NCI-H446 treated with DMSO at 0.1 percent for 48 hours (cell line): ENCODE results near the gene CDKAL1.
A peak's percentile ranks its signal among the peaks of the same experiment; 100 is the strongest.
"Not testable (repeated sequence)": the region's sequence is repeated elsewhere in the genome, so short reads cannot be mapped to it uniquely, and the experiment has no call there.

ENCODE experiments used
- DNase-seq: peaks from one replicate; lab custom pipeline; 2025; lab: John Stamatoyannopoulos, UW

Gene CDKAL1

DNA sequence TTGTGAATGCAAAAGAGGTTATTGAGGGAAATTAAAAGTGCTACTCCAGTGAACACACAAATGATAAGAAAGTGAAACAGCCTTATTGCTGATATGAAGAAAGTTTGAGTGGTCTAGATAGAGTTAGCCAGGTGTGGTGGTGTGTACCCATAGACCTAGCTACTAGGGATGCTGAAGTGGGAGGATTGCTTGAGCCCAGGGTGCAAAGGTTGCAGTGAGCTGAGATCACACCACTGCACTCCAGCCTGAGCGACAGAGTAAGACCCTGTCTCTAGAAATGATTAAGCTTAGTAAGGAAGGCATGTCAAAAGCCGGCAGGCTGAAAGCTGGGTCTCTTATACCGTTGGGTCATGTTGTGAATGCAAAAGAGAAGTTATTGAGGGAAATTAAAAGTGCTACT, 389.8 kb downstream of the CDKAL1 start:
- not testable (repeated sequence) for DNase-seq

- DNase-seq: no peak
These were observed 390.8 kb downstream of the CDKAL1 start for GRCh38 chr6:20924911-20925543.

DNA sequence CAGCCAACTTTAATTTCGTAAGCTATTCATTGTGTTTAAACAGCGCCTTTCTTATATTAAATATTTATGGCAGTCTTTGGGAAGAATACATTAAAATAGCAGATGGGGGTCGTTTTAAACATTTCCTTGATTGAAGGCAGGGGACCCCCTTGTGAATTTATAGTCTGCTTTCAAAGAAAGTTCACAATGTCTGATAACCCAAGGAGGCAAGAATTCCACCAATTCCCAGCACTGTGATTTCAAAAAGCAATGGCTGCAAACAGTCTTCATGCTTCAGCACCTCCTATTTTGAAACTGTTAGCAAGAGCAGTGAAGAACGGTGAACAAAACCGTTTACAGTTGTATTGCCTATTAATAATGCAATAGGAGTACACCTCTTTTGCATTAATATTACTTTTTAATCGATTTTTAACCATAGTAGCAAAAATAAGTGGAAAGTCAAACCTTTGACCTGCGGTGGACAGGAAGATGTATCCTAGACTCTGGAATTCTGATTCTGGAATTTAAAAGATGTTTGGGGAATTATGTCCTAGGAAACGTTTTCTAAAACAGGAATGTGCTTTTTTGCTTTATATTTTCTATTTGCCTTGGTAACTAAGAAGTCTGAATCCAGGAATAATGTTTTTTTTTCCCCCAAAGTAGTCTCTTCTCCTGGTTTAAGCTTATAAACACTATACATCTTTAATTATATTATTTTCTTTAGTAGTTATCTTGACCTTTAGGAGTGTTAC, 393.0 kb downstream of the CDKAL1 start:
- no peak for DNase-seq

GRCh38 chr6:20929283-20929682, 395.0 kb downstream of the CDKAL1 start:
- no peak for DNase-seq

DNA sequence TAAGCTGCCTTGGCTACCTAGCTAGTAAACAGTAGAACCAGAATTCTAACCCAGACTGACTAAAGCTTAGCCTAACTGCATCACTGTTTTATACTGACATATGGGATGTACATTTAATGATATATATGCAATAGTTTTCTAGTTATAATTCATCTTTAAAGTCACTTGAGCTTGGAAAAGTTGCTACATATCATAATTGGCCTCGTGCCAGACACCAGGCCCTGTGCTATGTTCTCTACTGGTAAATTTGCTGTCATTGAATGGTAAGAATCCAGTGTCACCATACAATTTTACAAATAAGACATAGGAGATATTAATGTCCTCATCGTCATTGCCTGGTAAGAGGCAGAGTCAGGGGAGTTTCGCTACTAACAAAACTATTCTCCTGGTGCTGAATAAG, 396.8 kb downstream of the CDKAL1 start:
- DNase-seq: no peak

GRCh38 chr6:20931772-20932171, 397.5 kb downstream of the CDKAL1 start:
- DNase-seq: no peak

DNA sequence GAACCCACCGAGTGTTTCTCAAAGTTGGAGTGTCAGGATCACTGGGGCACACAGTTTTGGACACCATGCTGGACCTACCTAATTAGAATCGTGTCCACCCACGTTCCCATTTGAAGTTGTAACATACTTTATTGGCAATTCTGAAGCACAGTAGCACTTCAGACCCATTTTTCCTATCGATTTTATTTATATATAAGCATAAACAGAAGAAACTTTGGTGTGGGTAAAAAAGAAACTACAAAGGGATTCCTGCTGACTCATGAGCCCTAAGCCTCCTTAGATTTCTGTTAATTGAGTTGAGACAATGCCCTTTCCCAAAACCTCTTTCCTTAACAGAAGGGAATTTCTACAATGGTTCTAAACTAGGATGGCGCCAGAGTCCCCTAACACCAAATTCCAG, 398.0 kb downstream of the CDKAL1 start:
- no peak for DNase-seq

DNA sequence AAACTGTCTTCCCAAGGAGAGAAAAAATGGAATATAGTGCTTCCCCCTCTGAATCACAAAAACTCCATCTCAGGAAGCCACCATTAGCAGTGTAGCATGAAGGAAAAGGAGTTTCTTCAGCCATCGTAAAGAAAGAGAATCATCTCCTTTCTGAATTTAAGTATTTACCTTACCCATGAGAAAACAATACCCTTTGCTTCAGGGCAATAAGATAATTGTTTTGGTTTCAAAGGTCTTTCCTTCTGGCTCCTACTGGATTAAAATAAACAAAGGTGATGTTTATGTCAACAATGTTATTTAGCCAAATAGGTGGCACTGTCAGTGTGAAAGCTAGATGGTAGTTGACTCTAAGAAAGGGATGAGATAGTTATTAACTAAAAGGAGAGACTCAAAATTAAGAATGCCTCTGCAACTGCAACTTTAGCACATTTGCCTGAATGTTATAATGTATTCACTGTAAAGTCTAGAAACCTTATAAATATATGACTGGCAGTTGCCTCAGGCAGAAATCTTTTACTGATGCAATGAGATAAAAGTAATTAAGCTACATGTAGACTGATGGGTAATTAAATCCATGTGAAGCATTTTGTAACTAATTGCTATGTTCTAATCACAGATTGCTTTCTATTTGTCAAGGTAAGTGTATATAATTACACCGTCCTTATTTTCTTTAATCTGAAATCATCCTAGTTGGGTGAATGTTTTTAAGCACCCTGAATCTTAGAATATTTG, 399.0 kb downstream of the CDKAL1 start:
- no peak for DNase-seq

GRCh38 chr6:20936949-20937348, 402.7 kb downstream of the CDKAL1 start:
- DNase-seq: no peak

GRCh38 chr6:20939161-20939775, 405.0 kb downstream of the CDKAL1 start:
- DNase-seq: no peak

GRCh38 chr6:20943040-20943627, 408.9 kb downstream of the CDKAL1 start:
- no peak for DNase-seq

GRCh38 chr6:20943922-20944321, 409.7 kb downstream of the CDKAL1 start:
- DNase-seq: no peak

DNA sequence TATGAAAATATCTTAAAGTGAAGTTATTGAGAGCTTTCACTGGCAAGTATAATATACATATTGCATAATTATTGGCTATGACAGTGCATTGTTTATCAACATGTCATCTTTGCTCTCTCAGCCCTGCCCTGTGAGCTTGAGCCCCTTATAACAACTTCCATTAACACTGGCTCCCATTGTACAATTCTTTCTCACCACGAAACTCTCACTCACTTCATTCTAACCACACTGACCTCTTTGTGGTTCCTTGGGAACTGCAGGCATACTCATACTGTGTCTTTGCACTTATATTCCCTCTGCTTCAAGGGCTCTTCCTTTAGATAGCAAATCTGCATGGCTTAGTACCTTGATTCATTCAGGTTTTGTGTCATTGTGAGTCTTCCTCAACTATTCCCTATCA, 411.8 kb downstream of the CDKAL1 start:
- DNase-seq: no peak

GRCh38 chr6:20946890-20947289, 412.6 kb downstream of the CDKAL1 start:
- no peak for DNase-seq

DNA sequence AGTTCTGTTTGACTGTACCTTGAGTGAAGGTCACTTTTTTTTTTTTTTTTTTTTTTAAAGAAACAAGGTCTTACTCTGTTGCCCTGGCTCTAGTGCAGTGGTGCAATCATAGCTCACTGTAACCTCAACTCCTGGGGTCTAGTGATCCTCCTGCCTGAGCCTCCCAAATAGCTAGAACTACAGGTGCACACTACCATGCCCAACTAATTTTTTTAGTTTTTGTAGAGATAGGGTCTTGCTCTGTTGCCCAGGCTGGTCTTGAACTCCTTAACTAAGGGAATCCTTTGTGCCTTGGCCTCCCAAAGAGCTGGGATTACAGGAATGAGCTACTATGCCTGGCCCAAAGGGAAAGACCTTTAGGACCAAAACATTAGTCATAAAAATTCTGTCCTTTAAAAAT, 413.7 kb downstream of the CDKAL1 start:
- DNase-seq: no peak

DNA sequence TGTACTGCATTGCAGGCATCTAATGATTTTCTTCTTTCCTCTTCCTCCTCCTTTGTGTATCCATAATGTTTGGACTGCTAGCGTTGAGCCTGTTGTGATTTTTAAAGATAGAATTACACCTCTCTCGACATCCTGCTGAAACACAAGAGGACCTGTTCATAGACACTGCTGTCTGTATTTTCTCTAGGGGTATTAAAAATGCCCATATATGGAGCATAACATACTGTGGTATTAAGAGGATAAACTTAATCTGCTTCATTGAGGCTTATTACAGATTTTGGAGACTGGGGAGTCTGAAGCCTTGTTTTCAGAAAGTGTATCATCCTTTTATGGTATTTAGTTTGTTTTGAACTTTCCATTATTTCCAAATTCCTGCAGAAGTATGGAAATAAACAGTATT, 414.3 kb downstream of the CDKAL1 start:
- DNase-seq: no peak

GRCh38 chr6:20949138-20949537, 414.9 kb downstream of the CDKAL1 start:
- no peak for DNase-seq

- peak; percentile 23 for DNase-seq
These were observed 418.6 kb downstream of the CDKAL1 start for GRCh38 chr6:20952699-20953474.

DNA sequence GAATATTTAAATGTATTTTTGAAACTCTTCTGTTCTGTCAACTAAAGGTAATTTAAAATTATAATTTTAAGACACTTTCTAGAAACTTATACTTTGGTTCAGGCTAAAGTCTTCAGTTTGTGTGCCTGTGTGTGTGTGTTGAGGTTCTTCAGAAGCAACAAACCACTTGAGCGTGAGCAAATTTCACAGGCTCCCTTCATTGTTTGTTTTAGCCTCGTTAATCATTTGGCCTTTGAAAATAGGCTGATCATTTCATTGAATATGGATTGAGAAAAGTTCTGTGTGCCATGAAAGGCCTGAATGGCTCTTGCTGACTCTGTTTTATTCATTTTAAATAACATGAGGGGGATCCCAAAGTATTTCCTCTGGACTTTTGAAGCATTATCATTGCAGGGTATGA, 420.1 kb downstream of the CDKAL1 start:
- peak; percentile 9 for DNase-seq

DNA sequence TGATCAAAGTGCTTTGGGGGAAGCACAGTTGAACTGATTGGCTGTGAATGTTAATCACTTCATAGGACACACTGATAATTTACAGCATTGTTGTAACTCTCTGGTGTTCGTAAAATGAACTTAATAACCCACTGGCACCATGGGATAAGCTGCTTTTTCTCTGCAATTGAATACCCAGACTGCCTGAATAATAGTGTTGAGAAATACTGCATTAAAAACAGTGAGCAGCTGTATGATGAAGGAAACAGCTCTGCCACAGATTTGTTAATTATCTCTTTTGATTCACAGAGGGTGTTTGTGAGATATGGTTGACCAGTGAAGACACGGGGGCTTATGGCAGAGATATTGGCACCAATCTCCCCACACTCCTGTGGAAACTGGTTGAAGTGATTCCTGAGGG, 420.9 kb downstream of the CDKAL1 start:
- no peak for DNase-seq

DNA sequence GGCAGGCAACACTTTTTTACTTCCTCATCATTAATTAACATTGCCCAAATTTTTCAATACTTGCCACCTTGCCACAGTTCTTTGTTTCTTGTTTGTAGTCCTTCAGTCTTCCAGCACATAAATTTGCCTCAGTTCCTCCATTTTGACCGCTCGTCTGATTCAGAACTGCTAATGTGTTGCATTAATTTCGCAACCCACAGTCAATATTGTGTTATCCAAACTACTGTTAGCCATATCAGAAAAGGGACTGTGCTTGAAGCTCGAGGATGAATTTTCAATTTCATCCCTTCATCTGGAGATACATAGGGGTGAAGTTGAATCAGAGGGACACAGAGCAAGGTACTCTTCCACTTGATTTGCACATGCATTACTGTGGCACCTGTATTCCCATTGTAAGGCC, 421.5 kb downstream of the CDKAL1 start:
- DNase-seq: no peak

DNA sequence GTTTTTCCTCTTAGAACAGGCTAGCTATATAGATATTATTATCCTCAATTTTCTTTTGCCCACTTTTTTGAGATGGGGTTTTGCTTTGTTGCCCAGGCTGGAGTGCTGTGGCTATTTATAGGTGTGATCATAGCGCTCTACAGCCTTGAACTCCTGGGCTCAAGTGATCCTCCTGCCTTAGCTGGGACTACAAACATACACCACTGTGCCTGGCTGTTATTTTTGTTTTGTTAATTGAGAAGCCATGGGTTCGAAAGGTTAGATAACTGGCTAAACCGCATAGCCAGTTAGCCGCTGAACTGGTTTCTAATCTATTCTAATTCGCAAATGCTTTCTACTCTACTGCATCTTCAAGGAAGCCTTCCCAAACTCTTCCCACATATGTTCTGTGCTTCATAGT, 425.8 kb downstream of the CDKAL1 start:
- no peak for DNase-seq
